NCI-H1417 treated with DMSO at 0.1 percent for 48 hours (cell line): ENCODE results near the gene MORN5.

ENCODE experiments used
- DNase-seq: peaks from one replicate; lab custom pipeline; 2025; lab: John Stamatoyannopoulos, UW

Gene MORN5

GRCh38 chr9:122192261-122192875 is 32.7 kb downstream of the MORN5 start:
- no peak for DNase-seq

GRCh38 chr9:122192914-122193525 is 33.3 kb downstream of the MORN5 start:
- DNase-seq, result no peak

- no peak for DNase-seq
These were observed 33.9 kb downstream of the MORN5 start for GRCh38 chr9:122193651-122194050.

DNA sequence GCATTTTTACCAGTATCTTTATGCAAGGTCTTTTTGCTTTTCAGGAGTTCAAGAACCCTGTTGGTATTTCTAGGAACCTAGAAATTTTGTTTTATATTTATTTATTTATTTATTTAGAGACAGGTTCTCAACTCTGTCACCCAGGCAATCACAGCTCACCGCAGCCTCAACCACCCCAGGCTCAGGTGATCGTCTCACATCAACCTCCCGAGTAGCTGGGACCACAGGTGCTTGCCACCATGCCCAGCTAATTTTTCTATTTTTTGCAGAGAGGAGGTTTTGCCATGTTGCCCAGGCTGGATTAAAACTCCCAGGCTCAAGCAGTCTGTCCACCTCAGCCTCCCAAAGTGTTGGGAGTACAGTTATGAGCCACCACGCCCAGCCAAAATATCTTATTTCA is 36.2 kb downstream of the MORN5 start:
- DNase-seq, result no peak

- peak; percentile 98 for DNase-seq
These were observed 37.7 kb downstream of the MORN5 start for GRCh38 chr9:122197426-122197825.

- DNase-seq, result no peak
These were observed 38.2 kb downstream of the MORN5 start for GRCh38 chr9:122197882-122198281.

DNA sequence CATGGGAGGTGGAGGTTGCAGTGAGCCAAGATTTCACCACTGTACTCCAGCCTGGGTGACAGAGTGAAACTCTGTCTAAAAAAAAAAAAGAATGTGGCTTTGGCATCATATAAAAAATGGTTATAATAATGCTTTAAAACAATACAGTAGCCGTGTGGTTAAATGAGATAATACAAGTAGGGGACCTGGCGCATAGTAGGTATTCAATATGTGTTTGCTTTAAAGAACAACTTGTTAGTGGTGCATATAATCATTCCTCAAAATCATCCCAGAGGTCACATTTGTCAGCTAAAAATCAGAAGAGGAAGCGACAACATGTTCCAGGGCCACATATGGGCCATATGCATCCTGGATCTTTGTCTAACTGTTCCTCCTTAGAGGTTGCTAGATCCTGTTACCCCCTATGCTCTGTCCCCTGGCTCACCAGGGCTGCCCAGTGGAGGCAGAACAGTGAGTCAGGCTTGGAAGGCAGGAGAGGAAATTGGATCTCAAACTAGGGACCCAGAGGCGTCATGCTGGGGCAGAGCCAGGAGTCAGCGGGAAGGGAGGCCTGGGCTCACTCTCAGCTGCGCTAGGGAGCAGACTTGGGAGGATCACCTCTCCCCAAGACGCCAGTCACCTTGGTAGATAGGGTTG is 41.4 kb downstream of the MORN5 start:
- no peak for DNase-seq

DNA sequence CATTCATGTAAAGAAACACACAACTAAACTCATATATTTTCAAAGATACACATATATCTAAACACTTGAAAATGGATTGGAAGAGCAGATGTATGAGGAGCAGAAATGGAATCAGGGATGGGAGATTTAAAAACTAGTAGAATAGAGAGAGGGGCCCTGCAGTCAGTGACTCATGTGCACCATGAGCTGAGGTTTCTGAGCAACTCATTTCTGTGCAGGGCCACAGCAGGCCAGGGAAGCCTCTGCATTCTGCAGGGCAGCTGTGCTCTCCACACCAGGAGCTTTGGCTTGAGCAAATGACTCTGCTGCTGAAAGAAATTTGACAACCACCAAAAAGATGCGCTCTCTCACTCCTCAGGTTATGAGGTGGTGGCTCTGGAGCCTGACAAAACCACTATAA is 41.9 kb downstream of the MORN5 start:
- no peak for DNase-seq

DNA sequence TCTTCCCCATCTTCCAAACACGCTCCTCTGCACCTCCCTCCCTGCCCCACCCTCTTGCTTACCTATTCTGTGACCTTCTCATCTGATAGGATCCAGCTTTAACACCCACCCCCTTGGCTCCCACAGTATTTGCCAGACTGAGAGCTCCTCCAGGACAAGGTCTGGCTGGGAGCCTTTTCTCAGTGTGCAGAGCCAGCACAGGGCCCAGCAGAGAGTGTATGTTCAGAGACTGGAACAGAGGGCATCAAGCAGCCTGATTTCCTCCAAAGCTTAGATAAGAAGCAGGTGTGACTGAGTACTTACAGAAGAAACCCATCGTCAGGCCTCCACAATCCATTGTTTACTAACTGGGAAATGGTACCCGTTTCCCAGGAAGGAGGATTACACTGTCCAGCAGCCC is 42.4 kb downstream of the MORN5 start:
- no peak for DNase-seq

DNA sequence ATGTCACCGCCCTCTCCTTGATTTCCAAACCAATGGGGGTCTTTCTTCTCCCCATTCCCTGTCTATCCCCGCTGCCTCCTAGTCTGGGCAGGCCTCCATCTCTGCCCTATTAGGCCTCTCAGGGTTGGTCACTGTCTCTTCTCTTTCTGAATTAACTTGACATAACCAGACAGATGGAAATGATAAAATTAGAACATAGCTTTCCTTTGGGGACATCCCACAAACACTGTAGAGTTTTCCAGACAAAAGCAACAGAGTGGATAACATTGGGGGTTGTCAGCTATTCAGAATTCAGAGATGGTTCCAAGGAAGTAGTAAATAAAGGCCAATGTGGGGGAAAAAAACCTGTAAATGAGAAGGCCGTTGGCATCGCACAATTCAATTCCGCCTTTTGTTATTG is 44.3 kb downstream of the MORN5 start:
- DNase-seq, result no peak

GRCh38 chr9:122204491-122204890 is 44.8 kb downstream of the MORN5 start:
- no peak for DNase-seq

DNA sequence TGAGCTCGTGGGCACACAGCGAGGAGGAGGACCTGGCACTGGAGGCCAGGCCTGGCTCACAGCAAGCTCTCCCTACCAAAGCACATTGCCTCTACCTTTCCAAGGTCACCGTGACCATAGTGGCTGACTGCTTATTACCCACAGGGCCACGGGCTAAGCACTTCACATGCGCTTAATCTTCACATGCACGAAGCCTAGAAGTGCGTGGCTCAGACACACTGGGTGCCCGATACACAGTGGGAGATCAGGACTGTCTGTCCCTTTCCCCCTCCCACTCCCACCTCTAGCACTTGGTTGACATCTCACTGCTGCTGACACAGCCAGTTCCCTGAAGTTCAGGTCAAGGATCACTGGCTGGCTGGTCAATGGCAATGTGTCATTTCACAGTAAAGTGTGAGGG is 45.5 kb downstream of the MORN5 start:
- no peak for DNase-seq

- DNase-seq, result no peak
These were observed 46.7 kb downstream of the MORN5 start for GRCh38 chr9:122206118-122207046.

- no peak for DNase-seq
These were observed 47.4 kb downstream of the MORN5 start for GRCh38 chr9:122207096-122207495.

- no peak for DNase-seq
These were observed 49.7 kb downstream of the MORN5 start for GRCh38 chr9:122209451-122209850.

DNA sequence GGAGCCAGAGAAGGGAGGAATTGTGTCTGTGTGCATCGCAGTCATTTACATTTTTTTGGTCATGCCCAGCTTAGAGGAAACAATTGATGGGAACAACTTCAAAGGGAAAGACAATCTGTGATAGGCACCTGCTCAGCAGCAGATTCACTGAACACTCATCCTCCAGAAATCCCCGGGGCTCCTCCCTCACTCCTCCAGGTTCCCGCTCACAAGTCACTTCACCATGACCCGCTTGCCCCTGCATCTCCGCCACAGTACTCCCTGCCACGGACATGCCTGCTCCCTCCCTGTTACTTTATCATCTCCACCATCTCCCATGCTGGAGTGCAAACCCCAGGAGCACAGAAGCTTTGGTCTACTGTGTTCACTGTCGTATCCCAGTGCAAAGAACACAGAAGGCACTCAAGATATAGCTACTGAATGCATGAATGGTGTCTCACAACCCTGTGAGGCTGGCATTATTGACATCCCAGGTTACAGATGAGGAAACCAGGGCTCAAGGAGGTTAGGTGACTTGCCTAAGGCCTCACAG is 52.8 kb downstream of the MORN5 start:
- no peak for DNase-seq

- DNase-seq, result no peak
These were observed 53.4 kb downstream of the MORN5 start for GRCh38 chr9:122213102-122213588.

DNA sequence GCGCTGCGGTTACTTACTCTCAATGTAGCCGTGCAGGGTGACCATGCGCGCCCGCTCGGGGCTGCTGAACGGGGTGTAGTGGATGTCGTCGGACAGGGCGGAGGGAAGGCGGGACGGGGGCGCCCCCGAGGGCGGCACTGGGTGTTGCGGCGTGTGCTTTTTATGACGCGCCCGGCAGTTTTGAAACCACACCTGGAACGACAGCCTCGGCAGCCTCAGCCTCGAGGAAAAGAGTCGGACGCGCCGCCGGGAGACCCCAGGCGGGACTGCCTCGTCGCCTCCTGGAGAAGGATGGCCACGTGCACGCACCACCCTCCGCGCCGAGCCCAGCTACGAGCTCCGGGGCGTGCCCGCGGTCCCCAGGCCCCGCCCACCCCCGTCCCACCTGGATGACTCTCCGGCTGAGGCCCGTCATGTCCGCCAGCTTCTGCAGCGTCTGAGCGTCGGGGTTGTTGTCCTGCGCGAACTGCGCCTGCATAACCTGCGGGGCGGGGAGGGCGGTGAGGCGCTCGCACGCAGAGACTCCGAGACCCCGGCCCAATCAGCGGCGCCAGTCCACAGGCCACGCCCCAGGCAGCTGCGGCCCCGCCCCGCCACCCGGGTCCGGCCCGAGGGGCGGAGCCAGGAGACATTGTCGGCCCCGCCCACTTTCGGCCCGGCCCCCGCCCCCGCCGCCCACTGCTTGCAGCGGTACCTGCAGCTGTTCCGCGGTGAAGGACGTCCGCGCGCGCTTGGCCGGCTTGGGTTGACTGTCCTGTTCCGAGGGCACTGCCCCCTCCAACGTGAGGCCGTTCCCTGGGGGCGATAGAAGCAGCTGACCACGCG is 54.1 kb downstream of the MORN5 start:
- peak; percentile 91 for DNase-seq

DNA sequence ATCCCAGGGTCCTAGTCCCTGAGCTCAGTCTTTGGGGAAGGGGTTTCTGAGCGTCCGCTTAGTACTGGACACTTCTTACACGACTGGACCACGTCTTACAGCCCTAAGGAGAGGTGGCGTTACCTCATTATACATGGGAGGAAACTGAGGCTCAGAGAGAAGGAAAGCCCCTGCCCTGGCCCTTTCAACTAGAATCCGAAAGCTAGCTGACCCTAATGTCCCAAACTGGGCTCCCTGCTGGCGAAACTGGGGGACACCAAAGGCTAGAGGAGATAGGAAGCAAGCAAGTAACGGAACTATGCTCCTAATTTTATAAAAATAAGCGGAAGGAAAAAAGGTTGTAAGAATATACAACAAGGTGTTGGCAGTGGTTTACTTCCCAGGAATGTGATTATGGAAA is 54.8 kb downstream of the MORN5 start:
- DNase-seq, result no peak

- DNase-seq, result no peak
These were observed 56.0 kb downstream of the MORN5 start for GRCh38 chr9:122215663-122216062.

- no peak for DNase-seq
These were observed 56.6 kb downstream of the MORN5 start for GRCh38 chr9:122216138-122216797.
